Peyer's patch (tissue), 4 donors: ENCODE results near the gene ZNF362.

Experiments
- CTCF ChIP-seq, 6 experiments: fragments of 450-650 bp in 4 of 6; fragments of 200-600 bp in 2 of 6; sonication (generic) in 1 of 6; IDR thresholded peaks; one replicate each; pipeline ENCODE4 v1.5.1; 2017 to 2019; ENCODE audit warnings: antibody characterized with exemption in 6 of 6, mild to moderate bottlenecking in 3 of 6, moderate library complexity in 1 of 6
- POLR2A ChIP-seq, 2 donors: fragments of 450-650 bp; IDR thresholded peaks; one replicate each; pipeline ENCODE4 v1.5.1; 2017; ENCODE audit warnings: antibody characterized with exemption in 2 of 2, mild to moderate bottlenecking in 2 of 2, moderate library complexity in 2 of 2

- TF ChIP-seq POLR2A (IDR thresholded peaks at IDR 0.05): no peak
- no peak for TF ChIP-seq CTCF (IDR thresholded peaks at IDR 0.05)
These were observed 85.9 kb downstream of the ZNF362 start for GRCh38 chr1:33342041-33342723.
